ENCODE measurements around the gene ADRM1.

The ADRM1 gene

DNA sequence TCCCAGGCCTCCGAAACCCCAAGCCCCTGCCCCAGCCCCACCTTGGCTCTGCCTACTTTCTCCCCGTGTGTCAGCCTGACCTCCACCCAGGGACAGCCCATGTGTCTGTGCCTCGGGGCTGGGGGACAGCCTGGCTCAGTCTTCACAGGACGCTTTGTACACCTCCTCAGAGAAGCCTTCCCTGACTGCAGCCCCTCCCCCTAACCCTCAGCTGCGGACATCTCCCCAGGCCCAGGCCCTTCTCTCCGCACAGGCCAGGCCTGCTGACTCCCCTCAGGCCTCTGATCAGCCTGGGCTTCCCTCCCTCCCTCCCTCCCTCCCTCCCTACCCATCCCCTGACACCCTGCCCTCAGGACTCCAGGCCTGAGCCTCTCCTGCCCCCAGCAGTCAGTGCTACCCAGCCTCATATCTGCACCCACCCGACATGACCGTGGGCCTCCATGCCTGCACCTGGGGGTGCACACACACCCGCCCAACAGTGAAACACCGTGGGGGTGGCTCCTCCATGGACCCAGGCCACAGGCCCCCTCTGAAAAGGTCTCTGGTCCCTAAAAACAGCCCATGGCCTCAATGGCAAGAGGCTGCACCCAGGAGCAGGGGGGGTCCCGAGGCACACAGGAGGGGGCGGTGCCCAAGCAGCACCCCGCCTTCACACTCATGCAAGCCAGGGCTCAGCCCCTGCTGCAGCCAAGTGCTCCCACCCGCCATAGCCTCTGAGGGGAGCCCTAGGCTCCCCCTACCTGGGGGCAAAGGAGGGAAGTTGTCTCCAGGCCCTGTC, 51.4 kb downstream of the ADRM1 start:
- TF ChIP-seq, protein P1, sequence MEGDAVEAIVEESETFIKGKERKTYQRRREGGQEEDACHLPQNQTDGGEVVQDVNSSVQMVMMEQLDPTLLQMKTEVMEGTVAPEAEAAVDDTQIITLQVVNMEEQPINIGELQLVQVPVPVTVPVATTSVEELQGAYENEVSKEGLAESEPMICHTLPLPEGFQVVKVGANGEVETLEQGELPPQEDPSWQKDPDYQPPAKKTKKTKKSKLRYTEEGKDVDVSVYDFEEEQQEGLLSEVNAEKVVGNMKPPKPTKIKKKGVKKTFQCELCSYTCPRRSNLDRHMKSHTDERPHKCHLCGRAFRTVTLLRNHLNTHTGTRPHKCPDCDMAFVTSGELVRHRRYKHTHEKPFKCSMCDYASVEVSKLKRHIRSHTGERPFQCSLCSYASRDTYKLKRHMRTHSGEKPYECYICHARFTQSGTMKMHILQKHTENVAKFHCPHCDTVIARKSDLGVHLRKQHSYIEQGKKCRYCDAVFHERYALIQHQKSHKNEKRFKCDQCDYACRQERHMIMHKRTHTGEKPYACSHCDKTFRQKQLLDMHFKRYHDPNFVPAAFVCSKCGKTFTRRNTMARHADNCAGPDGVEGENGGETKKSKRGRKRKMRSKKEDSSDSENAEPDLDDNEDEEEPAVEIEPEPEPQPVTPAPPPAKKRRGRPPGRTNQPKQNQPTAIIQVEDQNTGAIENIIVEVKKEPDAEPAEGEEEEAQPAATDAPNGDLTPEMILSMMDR (IDR thresholded peaks at IDR 0.05; ENCODE audit: low read length, missing control alignments) = no peak
- no peak for DNase-seq (ENCODE audit: low read depth)
- no peak overlapping the region for H3K4me3 ChIP-seq (replicated peaks; ENCODE audit: low read depth, low read length)

- no peak overlapping the region for H3K4me3 ChIP-seq (replicated peaks; ENCODE audit: low read depth, low read length)
- TF ChIP-seq, protein P1 (IDR thresholded peaks at IDR 0.05; ENCODE audit: low read length, missing control alignments) = no peak
- DNase-seq (ENCODE audit: low read depth) = no peak
Observed at GRCh38 chr20:62354811-62355341, 52.1 kb downstream of the ADRM1 start.

DNA sequence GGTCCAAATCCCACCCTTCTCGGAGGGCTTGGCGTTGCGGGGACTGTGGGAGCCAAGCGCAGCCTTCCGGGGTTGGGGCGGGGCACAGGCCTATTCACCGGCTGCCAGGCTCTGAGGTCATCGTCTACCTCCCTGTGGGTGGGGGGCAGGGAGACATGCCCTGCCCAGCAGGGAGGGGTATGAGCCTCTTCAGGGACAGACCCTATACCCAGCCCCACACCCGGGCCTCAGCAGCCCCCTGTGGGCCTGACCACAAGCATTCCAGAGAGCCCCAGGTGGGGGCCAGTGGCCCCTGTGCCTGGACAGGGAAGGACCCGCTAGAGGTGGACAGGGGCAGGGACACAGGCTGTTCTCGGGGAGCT, 52.7 kb downstream of the ADRM1 start:
- peak; percentile 53 for DNase-seq (ENCODE audit: low read depth)
- TF ChIP-seq, protein P1 (IDR thresholded peaks at IDR 0.05; ENCODE audit: low read length, missing control alignments) = no peak
- H3K4me3 ChIP-seq (replicated peaks; ENCODE audit: low read depth, low read length) = no peak overlapping the region

DNA sequence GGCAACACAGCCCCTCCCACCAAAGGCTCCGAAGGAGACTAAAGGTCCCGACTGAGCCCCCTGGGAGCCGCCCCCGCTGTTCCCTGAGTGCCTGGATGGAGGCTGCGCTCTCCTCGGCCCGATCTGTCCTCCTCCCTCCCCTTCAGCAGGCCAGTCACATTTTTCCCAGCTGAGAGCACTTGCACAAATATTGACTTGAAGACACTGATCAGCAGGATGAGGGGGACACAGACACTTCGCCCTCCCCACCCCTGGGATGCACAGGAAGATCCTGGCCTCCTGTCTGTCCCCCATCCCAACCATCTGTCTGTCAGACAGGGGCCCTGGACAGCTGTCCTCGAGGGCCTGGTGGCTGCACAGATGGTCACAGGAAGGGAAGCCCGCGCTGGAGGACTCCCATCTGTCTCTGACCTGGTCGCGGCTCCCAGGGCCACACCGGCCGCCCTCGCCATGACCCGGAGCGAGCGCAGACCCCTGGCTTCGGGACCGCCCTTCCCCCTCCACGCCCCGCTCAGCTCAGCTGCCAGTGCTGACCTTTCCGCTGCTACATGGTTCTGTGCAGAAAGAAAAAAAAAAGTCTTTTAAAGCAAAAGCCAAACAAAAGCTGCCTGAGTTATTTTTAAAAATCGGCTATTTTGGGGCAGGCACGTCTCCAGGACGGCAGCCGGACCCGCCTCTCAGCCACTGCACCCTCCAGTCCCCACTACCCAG, 53.2 kb downstream of the ADRM1 start:
- no peak for DNase-seq (ENCODE audit: low read depth)
- no peak overlapping the region for H3K4me3 ChIP-seq (replicated peaks; ENCODE audit: low read depth, low read length)
- TF ChIP-seq, protein P1 (IDR thresholded peaks at IDR 0.05; ENCODE audit: low read length, missing control alignments) = no peak

DNA sequence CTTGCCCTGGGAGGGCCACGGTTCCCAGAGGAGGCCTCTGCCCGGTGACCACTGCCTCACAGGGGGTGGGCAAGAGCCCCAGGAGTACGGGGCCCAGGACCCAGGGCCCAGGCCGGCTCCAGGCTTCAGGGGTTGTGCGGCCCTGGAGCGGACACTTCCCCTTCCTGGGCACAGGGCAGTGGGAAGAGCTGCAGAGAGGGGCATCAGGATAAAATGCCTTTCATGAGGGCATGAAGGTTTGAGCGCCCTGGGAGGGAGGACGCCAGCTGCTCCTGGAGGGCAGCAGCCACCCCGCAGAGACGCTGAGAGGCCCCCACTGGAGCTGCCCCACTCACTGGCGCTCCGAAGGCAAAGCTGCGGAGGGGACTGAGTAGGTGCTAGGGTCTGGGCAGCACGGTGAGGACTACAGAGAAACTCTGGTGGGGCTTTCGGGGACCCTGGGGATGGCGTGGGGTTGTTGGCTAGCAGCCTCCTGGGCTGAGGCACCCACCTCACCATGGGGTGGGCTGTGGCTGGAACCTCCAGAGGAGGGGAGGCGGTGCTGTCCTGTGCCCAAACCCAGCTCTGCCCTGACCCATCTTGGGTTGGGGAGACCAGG, 53.9 kb downstream of the ADRM1 start:
- DNase-seq (ENCODE audit: low read depth) = no peak
- TF ChIP-seq, protein P1 (IDR thresholded peaks at IDR 0.05; ENCODE audit: low read length, missing control alignments) = no peak
- no peak overlapping the region for H3K4me3 ChIP-seq (replicated peaks; ENCODE audit: low read depth, low read length)

DNA sequence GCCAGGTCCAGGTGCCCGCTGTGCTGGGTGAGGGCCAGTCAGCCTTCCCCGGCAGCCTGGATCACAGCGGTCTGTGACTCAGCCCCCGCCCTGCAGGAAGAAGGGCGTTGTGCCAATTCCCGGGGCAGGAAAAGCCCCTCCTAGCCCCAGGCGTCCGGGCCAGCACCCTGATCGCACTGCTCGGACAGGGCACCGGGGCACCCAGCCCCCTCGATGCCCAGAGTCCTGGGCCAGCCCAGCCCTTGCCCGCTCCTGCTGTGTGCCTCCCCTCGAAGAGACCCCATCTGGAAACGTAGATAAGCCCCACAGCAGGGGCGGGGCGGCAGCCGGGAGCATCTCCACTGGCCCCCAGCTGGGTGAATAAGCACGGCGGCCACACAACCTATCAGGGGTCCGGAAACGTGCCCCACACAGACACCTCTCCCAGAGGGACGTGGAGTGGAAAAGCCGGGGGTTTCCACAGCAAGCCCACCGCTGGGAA, 54.4 kb downstream of the ADRM1 start:
- H3K4me3 ChIP-seq (replicated peaks; ENCODE audit: low read depth, low read length) = no peak overlapping the region
- DNase-seq (ENCODE audit: low read depth) = peak; percentile 71

More for the DNA sequence above, 54.4 kb downstream of the ADRM1 start:
- TF ChIP-seq, protein P1 (IDR thresholded peaks at IDR 0.05; ENCODE audit: low read length, missing control alignments) = no peak
